ENCODE measurements around the gene LHX2. TPM values are rescaled to one million over a fixed set of nuclear protein-coding genes. Genes with fewer than 3 reads are reported as not detected.

The LHX2 gene
- total and polyA plus RNA-seq, 2 of the 4 experiments (the other 2 are of a cell fraction): not detected

- TF ChIP-seq CEBPB (IDR thresholded peaks at IDR 0.05; ENCODE audit: low read depth, low read length): no peak
Measured at GRCh38 chr9:124045076-124045829, 33.7 kb downstream of the LHX2 start (continued).

GRCh38 chr9:124045830-124046177 is 34.2 kb downstream of the LHX2 start:
- peak overlapping the region; percentile 28 for H2AK9ac ChIP-seq (replicated peaks; ENCODE audit: low read depth, low read length, poor library complexity)
- peaks cover 70% of the 10 kb centered on the region for H3K27me3 ChIP-seq (ENCODE audit: control insufficient read depth, insufficient read depth, low read length)
- no peak overlapping the region for H3K56ac ChIP-seq (ENCODE audit: extremely low read depth, insufficient read depth, low read length)
- H3K9me3 ChIP-seq (ENCODE audit: control insufficient read depth, insufficient read depth, low read length): peaks cover 6% of the 10 kb centered on the region; the same call in 1 of the 2 replicates
- in situ Hi-C loops (cut with MboI; ENCODE audit: low sequenced_read_pairs) (no loop called here), intact Hi-C loops (cut with micrococcal nuclease) (no loop called here), dilution Hi-C loops (cut with HindIII; ENCODE audit: low sequenced_read_pairs, unreplicated experiment) (no loop called here)
- no peaks in the 10 kb centered on the region for H3K9me1 ChIP-seq (ENCODE audit: insufficient read depth, low read length)
- no peaks in the 10 kb centered on the region for H4K20me1 ChIP-seq (ENCODE audit: insufficient read depth, low read length)
- ChIA-PET CTCF (no interaction called here), POLR2A (ENCODE audit: unreplicated experiment) (no interaction called here)
- H2AFZ ChIP-seq (replicated peaks; ENCODE audit: low read length, poor library complexity): peak overlapping the region; percentile 78
- no TSS peak for BruUV-seq (replicated peaks)
- no peak overlapping the region for H3K18ac ChIP-seq (ENCODE audit: low read depth, low read length)
- H3K79me1 ChIP-seq (ENCODE audit: low read depth in 1 of 2, low read length in 2 of 2): no peaks in the 10 kb centered on the region
- H2BK15ac ChIP-seq (ENCODE audit: low read depth, low read length): no peak overlapping the region
- ATAC-seq (ENCODE audit: low read depth) (no peak), DNase-seq (no peak)
- H3K36me3 ChIP-seq (ENCODE audit: control insufficient read depth, insufficient read depth, low read length): no peaks in the 10 kb centered on the region
- H4K5ac ChIP-seq (ENCODE audit: low read depth, low read length): no peak overlapping the region
- no peak overlapping the region for H2AK5ac ChIP-seq (ENCODE audit: low read depth, low read length)
- no peak overlapping the region for H4K8ac ChIP-seq (ENCODE audit: low read depth in 2 of 2, low read length in 2 of 2)
- no peaks in the 10 kb centered on the region; the same call in 1 of the 2 replicates for H3K4me1 ChIP-seq (ENCODE audit: control insufficient read depth, insufficient read depth, low read length)
- WGBS, 2 experiments (ENCODE audit: extremely low coverage in 2 of 2, insufficient read length in 1 of 2): no CpG with 5 or more reads among the region's 18 CpGs
- H3K4me3 ChIP-seq (ENCODE audit: insufficient read depth, low read depth, low read length): no peak overlapping the region
- no peak overlapping the region for H4K91ac ChIP-seq (ENCODE audit: insufficient read depth, low read depth, low read length)
- no peak overlapping the region for H2BK20ac ChIP-seq (ENCODE audit: low read depth, low read length)
- no peak for TF ChIP-seq MXI1 (IDR thresholded peaks at IDR 0.05; ENCODE audit: borderline replicate concordance, low read depth, low read length)
- TF ChIP-seq RFX5 (IDR thresholded peaks at IDR 0.05; ENCODE audit: low read depth, low read length): no peak
- TF ChIP-seq SMC3 (IDR thresholded peaks at IDR 0.05; ENCODE audit: low read depth, low read length): no peak
- TF ChIP-seq POLR2A (IDR thresholded peaks at IDR 0.05; ENCODE audit: low read depth, low read length): no peak
- no peak for TF ChIP-seq MAFK (IDR thresholded peaks at IDR 0.05; ENCODE audit: low read depth, low read length)
- TF ChIP-seq BHLHE40 (IDR thresholded peaks at IDR 0.05; ENCODE audit: low read depth, low read length): no peak
- TF ChIP-seq USF2 (IDR thresholded peaks at IDR 0.05; ENCODE audit: low read depth, low read length): no peak
- no peak for TF ChIP-seq NFE2L2 (IDR thresholded peaks at IDR 0.05; ENCODE audit: low read depth, low read length)
- TF ChIP-seq CTCF (conservative IDR thresholded peaks at IDR 0.05; ENCODE audit: low read depth, low read length): no peak
- no peak for TF ChIP-seq RCOR1 (IDR thresholded peaks at IDR 0.05; ENCODE audit: insufficient replicate concordance, low read length)
- no peak for TF ChIP-seq ELK1 (IDR thresholded peaks at IDR 0.05; ENCODE audit: borderline replicate concordance, low read depth, low read length)
- TF ChIP-seq CEBPB (IDR thresholded peaks at IDR 0.05; ENCODE audit: low read depth, low read length): no peak
- H3K27ac ChIP-seq (ENCODE audit: insufficient read depth, low read length): no peak overlapping the region
- no peak overlapping the region for H3K14ac ChIP-seq (replicated peaks; ENCODE audit: low read depth, low read length)
- H3K4me2 ChIP-seq (ENCODE audit: low read depth, low read length): peak overlapping the region; percentile 24; the same call in 1 of the 2 replicates
- no peak overlapping the region for H2BK5ac ChIP-seq (ENCODE audit: low read depth, low read length, poor library complexity, severe bottlenecking)
- no peak overlapping the region for H2BK120ac ChIP-seq (ENCODE audit: low read depth, low read length)
- H3K23ac ChIP-seq (ENCODE audit: low read depth, low read length): no peak overlapping the region
- no peak overlapping the region for H3K4ac ChIP-seq (ENCODE audit: low read depth, low read length)
- no peak overlapping the region for H3K9ac ChIP-seq (ENCODE audit: low read depth, low read length)
